ENCODE data around the gene QARS1. TPM values are rescaled to one million over a fixed set of nuclear protein-coding genes. Genes with fewer than 3 reads are reported as not detected.

Gene QARS1
- total and polyA plus RNA-seq, 2 of the 13 experiments (the other 11 are each of a cell fraction or from before 2014, with no cell fraction given): 307 to 327 TPM

DNA sequence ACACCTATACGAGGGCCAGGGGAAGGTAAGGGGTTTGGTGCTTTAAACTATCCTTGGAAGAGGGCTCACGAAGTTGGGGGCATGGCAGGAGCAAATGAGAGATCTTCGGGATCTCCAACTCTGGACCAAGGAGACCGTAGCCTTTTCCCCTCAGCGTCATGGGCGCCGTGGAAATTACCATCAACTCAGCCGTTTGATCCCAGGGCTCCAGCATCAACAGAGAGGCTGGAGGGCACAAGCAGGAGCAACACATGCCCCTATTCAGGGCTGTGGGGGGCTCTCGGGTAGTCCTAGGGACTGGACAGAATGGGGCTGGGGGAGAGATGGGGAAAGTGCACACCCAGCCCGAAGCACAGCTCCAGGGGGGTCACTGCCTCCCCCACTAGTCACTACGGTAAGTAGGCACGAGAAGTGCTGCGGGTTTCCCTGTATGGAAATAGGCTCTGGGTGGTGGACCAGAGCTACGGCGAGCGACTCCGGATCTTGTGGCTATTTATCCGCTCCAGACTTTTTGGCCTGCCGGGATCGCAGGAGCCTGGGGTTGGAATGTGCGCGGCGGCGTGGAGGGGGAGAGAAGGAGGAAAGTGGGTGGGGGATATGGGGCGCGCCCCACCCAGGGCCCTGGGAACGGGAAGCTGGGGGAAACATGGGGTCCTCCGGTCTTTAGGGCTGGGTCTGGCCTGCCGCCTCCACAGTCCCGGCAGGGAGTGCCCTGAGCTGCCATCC lies 28.8 kb upstream of the QARS1 start (continued):
- TF ChIP-seq REST (IDR thresholded peaks at IDR 0.05; ENCODE audit: borderline replicate concordance in 1 of 2, low read depth in 1 of 2, low read length in 2 of 2): peak in 1 of 2 experiments; percentile 20; a peak in 1 of 4 replicates
- TF ChIP-seq CHD2 (IDR thresholded peaks at IDR 0.05; ENCODE audit: low read depth, low read length): no peak
- TF ChIP-seq ZNF746 (CRISPR knock-in tag; IDR thresholded peaks at IDR 0.05): peak; percentile 53; the same call in 1 of the 2 replicates
- TF ChIP-seq HOXA3 (CRISPR knock-in tag; IDR thresholded peaks at IDR 0.05): peak; percentile 20; the same call in 1 of the 2 replicates
- TF ChIP-seq, protein P1, sequence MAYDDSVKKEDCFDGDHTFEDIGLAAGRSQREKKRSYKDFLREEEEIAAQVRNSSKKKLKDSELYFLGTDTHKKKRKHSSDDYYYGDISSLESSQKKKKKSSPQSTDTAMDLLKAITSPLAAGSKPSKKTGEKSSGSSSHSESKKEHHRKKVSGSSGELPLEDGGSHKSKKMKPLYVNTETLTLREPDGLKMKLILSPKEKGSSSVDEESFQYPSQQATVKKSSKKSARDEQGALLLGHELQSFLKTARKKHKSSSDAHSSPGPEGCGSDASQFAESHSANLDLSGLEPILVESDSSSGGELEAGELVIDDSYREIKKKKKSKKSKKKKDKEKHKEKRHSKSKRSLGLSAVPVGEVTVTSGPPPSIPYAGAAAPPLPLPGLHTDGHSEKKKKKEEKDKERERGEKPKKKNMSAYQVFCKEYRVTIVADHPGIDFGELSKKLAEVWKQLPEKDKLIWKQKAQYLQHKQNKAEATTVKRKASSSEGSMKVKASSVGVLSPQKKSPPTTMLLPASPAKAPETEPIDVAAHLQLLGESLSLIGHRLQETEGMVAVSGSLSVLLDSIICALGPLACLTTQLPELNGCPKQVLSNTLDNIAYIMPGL (CRISPR knock-in tag; IDR thresholded peaks at IDR 0.05; ENCODE audit: borderline replicate concordance in 1 of 2, low read depth in 1 of 2): 0 out of 4 replicates have a peak, but pooled peaks of 1 of the 2 experiments have one; percentile 46
- peak; percentile 43 for TF ChIP-seq HNRNPLL (IDR thresholded peaks at IDR 0.05; ENCODE audit: low read depth, low read length, poor library complexity, severe bottlenecking)
- peak; percentile 38; the same call in 1 of the 2 replicates for TF ChIP-seq TFDP2 (CRISPR knock-in tag; IDR thresholded peaks at IDR 0.05)
- TF ChIP-seq BATF2 (CRISPR knock-in tag; IDR thresholded peaks at IDR 0.05): no peak
- TF ChIP-seq, protein P2, sequence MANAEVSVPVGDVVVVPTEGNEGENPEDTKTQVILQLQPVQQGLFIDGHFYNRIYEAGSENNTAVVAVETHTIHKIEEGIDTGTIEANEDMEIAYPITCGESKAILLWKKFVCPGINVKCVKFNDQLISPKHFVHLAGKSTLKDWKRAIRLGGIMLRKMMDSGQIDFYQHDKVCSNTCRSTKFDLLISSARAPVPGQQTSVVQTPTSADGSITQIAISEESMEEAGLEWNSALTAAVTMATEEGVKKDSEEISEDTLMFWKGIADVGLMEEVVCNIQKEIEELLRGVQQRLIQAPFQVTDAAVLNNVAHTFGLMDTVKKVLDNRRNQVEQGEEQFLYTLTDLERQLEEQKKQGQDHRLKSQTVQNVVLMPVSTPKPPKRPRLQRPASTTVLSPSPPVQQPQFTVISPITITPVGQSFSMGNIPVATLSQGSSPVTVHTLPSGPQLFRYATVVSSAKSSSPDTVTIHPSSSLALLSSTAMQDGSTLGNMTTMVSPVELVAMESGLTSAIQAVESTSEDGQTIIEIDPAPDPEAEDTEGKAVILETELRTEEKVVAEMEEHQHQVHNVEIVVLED (CRISPR knock-in tag; IDR thresholded peaks at IDR 0.05; ENCODE audit: borderline replicate concordance): 0 out of 2 replicates have a peak, but pooled peaks have one; percentile 8
- TF ChIP-seq ZNF432 (CRISPR knock-in tag; IDR thresholded peaks at IDR 0.05; ENCODE audit: borderline replicate concordance): no peak
- TF ChIP-seq, protein P3, sequence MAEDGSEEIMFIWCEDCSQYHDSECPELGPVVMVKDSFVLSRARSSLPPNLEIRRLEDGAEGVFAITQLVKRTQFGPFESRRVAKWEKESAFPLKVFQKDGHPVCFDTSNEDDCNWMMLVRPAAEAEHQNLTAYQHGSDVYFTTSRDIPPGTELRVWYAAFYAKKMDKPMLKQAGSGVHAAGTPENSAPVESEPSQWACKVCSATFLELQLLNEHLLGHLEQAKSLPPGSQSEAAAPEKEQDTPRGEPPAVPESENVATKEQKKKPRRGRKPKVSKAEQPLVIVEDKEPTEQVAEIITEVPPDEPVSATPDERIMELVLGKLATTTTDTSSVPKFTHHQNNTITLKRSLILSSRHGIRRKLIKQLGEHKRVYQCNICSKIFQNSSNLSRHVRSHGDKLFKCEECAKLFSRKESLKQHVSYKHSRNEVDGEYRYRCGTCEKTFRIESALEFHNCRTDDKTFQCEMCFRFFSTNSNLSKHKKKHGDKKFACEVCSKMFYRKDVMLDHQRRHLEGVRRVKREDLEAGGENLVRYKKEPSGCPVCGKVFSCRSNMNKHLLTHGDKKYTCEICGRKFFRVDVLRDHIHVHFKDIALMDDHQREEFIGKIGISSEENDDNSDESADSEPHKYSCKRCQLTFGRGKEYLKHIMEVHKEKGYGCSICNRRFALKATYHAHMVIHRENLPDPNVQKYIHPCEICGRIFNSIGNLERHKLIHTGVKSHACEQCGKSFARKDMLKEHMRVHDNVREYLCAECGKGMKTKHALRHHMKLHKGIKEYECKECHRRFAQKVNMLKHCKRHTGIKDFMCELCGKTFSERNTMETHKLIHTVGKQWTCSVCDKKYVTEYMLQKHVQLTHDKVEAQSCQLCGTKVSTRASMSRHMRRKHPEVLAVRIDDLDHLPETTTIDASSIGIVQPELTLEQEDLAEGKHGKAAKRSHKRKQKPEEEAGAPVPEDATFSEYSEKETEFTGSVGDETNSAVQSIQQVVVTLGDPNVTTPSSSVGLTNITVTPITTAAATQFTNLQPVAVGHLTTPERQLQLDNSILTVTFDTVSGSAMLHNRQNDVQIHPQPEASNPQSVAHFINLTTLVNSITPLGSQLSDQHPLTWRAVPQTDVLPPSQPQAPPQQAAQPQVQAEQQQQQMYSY (CRISPR knock-in tag; IDR thresholded peaks at IDR 0.05): peak; percentile 96
- TF ChIP-seq NCOA1 (CRISPR knock-in tag; IDR thresholded peaks at IDR 0.05): no peak
